Keratinocyte (primary cell): ENCODE data around the gene DPYSL5. TPM values are rescaled to one million over a fixed set of nuclear protein-coding genes. Genes with fewer than 3 reads are reported as not detected.
A peak's percentile ranks its signal among the peaks of the same experiment; 100 is the strongest.

Source experiments
- DNase-seq: peaks from one replicate; pipeline ENCODE4 v3.0.0-alpha.2; 2011; ENCODE audit warnings: low read depth, missing footprints, low spot score
- FAIRE-seq: peaks from 2 replicates; lab custom pipeline; 2011; peaks lifted over from hg19 to GRCh38; lab: Jason Lieb, UNC
- H2AFZ ChIP-seq: 2 replicates; pipeline ENCODE4 v1.6.0; 2012; ENCODE audit warnings: low read length, control low read depth, inconsistent platforms; ENCODE audit not compliant: control insufficient read depth
- H3K27ac ChIP-seq: 2 replicates; pipeline ENCODE4 v1.5.1; 2011; ENCODE audit warnings: low read length; ENCODE audit not compliant: control insufficient read depth, insufficient read depth
- H3K27me3 ChIP-seq: 3 replicates; pipeline ENCODE4 v1.6.0; 2011; ENCODE audit warnings: low read length; ENCODE audit not compliant: control insufficient read depth, insufficient read depth; ENCODE audit errors: extremely low read depth
- H3K36me3 ChIP-seq, 2 experiments: 2 replicates in 1 of 2; 3 replicates in 1 of 2; pipeline ENCODE4 v1.5.1; 2011; ENCODE audit warnings: low read length in 2 of 2, mild to moderate bottlenecking in 1 of 2; ENCODE audit not compliant: control insufficient read depth in 2 of 2, insufficient read depth in 2 of 2; ENCODE audit errors: extremely low read depth in 1 of 2
- H3K4me1 ChIP-seq: 3 replicates; pipeline ENCODE4 v1.5.1; 2011; ENCODE audit warnings: low read length; ENCODE audit not compliant: control insufficient read depth, insufficient read depth; ENCODE audit errors: extremely low read depth
- H3K4me2 ChIP-seq: 3 replicates; pipeline ENCODE4 v1.6.0; 2011; ENCODE audit warnings: low read depth, low read length; ENCODE audit not compliant: control insufficient read depth, insufficient read depth; ENCODE audit errors: extremely low read depth
- H3K4me3 ChIP-seq, 3 experiments: fragments of 200-600 bp in 1 of 3; sonication (generic) in 1 of 3; 2 replicates in 2 of 3; 3 replicates in 1 of 3; pipeline ENCODE4 v1.5.1; 2011 to 2016; ENCODE audit warnings: low read length in 3 of 3, mild to moderate bottlenecking in 3 of 3, control low read depth in 2 of 3, inconsistent platforms in 1 of 3, low read depth in 1 of 3, mixed read lengths in 1 of 3, mixed run types in 1 of 3, moderate library complexity in 1 of 3; ENCODE audit not compliant: control insufficient read depth in 2 of 3, insufficient read depth in 2 of 3; ENCODE audit errors: extremely low read depth in 1 of 3
- H3K79me2 ChIP-seq: 2 replicates; pipeline ENCODE4 v1.6.0; 2012; ENCODE audit warnings: low read length; ENCODE audit not compliant: control insufficient read depth, insufficient read depth
- H3K9ac ChIP-seq: 3 replicates; pipeline ENCODE4 v1.6.0; 2011; ENCODE audit warnings: low read length; ENCODE audit not compliant: control insufficient read depth, insufficient read depth; ENCODE audit errors: extremely low read depth
- H3K9me1 ChIP-seq: 3 replicates; pipeline ENCODE4 v1.6.0; 2011; ENCODE audit warnings: low read length; ENCODE audit not compliant: control insufficient read depth, insufficient read depth; ENCODE audit errors: extremely low read depth
- H3K9me3 ChIP-seq: 2 replicates; pipeline ENCODE4 v1.5.1; 2012; ENCODE audit warnings: low read depth, low read length; ENCODE audit not compliant: control insufficient read depth
- H4K20me1 ChIP-seq: 3 replicates; pipeline ENCODE4 v1.6.0; 2011; ENCODE audit warnings: low read length; ENCODE audit not compliant: control insufficient read depth, insufficient read depth; ENCODE audit errors: extremely low read depth
- EZH2 ChIP-seq: IDR thresholded peaks from one replicate; pipeline ENCODE4 v1.6.1; 2012; ENCODE audit warnings: inconsistent platforms, mild to moderate bottlenecking, low read length, moderate library complexity
- dilution Hi-C: fragments of 300-500 bp; cut with MboI; formaldehyde crosslinking; loops from one replicate; pipeline ENCODE4 v1.7.0; 2020; ENCODE audit warnings: low sequenced_read_pairs; ENCODE audit not compliant: extremely low pct_ligation_motif_present
- polyA plus RNA-seq, 5 experiments: library from polyadenylated mRNA; depleted of rRNA in 3 of 5; stranded (reverse) in 3 of 5; stranded (forward) in 1 of 5; unstranded in 1 of 5; fragments of >200 nt; gene quantifications; 1 replicate in 1 of 5; 2 replicates in 3 of 5; 3 replicates in 1 of 5; pipeline versions ENCODE4 v1.2.1 to v1.2.3, GENCODE V29; 2011 to 2012; ENCODE audit warnings: missing spikeins in 2 of 5, low read depth in 1 of 5, low replicate concordance in 1 of 5
- TF ChIP-seq, protein P1 (sequence below), 3 experiments: IDR thresholded peaks in 1 of 3; conservative IDR thresholded peaks in 1 of 3; optimal IDR thresholded peaks in 1 of 3; 2 replicates in 2 of 3; 3 replicates in 1 of 3; pipeline versions ENCODE3 to v1.5.1; 2011; ENCODE audit warnings: low read length in 3 of 3, mild to moderate bottlenecking in 3 of 3, moderate library complexity in 2 of 3, control low read depth in 1 of 3, inconsistent platforms in 1 of 3; ENCODE audit not compliant: insufficient read depth in 2 of 3; ENCODE audit errors: extremely low read depth in 1 of 3

DPYSL5 gene
- polyA plus RNA-seq, 1 donor (not counting 4 experiments of a cell fraction or from before 2014, with no cell fraction given), result not detected

DNA sequence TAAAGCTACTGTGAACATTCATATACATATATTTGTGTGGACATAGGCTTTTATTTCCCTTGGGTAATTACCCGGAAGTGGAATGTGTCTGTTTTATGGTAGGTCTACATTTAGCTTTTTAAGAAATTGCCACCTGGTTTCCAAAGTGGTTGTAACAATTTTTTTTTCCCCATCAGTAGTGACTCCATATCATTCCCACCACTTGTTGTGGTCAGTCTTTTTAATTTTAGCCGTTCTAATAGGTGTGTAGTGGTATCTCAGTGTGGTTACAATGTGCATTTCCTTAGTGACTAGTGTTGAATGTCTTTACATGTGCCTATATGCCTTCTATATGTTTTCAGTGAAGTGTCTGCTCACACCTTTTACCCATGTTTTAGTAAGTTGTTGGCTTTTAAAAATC lies 62.2 kb downstream of the DPYSL5 start:
- Histone ChIP-seq H4K20me1 (no peaks in the 10 kb centered on the region), H3K27ac (no peak overlapping the region), H2AFZ (no peak overlapping the region), H3K27me3 (peaks cover 53% of the 10 kb centered on the region), H3K4me1 (no peaks in the 10 kb centered on the region), H3K36me3 (no peaks in the 10 kb centered on the region), H3K4me3 (no peak overlapping the region), H3K4me2 (no peak overlapping the region), H3K9me1 (no peaks in the 10 kb centered on the region), H3K79me2 (no peaks in the 10 kb centered on the region), H3K9ac (no peak overlapping the region), H3K9me3 (no peaks in the 10 kb centered on the region)
- DNase-seq, result no peak
- FAIRE-seq, result no peak
- TF ChIP-seq, protein P1, sequence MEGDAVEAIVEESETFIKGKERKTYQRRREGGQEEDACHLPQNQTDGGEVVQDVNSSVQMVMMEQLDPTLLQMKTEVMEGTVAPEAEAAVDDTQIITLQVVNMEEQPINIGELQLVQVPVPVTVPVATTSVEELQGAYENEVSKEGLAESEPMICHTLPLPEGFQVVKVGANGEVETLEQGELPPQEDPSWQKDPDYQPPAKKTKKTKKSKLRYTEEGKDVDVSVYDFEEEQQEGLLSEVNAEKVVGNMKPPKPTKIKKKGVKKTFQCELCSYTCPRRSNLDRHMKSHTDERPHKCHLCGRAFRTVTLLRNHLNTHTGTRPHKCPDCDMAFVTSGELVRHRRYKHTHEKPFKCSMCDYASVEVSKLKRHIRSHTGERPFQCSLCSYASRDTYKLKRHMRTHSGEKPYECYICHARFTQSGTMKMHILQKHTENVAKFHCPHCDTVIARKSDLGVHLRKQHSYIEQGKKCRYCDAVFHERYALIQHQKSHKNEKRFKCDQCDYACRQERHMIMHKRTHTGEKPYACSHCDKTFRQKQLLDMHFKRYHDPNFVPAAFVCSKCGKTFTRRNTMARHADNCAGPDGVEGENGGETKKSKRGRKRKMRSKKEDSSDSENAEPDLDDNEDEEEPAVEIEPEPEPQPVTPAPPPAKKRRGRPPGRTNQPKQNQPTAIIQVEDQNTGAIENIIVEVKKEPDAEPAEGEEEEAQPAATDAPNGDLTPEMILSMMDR (optimal IDR thresholded peaks at IDR 0.05 in 1 of 3, IDR thresholded peaks at IDR 0.05 in 1 of 3, conservative IDR thresholded peaks at IDR 0.05 in 1 of 3; ENCODE audit: extremely low read depth in 1 of 3, insufficient read depth in 2 of 3, low read length in 3 of 3), result no peak
- TF ChIP-seq EZH2, result no peak
- dilution Hi-C loops, result no loop called here

DNA sequence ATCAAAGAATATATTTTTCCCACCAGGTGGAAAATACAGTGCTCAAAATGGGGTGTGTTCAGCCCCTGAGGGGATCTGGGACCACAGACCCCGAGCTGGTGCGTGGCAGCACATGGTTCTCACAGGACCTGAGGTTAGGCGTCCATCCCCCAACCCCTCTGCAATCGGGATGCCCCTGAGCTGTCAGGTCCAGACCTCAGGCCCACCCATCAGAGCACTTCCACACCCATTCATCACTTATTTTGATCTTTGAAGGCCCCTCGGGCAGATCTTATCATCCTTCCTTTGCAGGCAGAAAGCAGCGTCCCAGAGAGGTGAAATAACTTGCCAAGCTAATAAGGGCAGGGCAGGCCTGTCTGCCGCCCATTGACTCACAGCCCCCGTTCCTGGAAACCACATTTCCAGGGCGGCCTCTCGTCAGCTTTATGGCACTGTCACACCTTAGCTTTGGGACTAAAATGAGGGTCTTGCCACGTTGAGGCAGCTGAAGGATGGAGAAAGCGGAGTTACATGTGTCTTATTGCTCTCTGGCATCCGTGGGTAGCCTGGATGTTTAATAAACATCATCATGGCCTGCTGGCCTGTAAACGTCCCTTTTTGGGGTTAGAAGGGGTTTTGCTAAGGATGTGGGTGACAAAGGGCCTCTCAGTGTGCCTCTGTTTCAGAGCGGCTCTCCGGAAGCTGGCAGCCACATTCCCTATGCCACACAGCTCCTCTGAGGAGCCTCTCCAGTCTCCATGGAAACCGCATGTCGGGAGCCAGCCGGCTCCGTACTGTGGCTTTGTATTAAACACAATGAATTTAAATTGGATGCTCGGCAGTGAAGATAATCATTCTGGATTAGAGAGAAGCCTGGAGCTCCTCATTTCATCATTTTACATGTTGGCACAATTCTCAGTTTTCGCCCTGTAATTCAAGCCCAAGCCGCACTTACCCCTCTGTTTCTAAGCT lies 64.3 kb downstream of the DPYSL5 start:
- Histone ChIP-seq H4K20me1 (no peaks in the 10 kb centered on the region), H3K27me3 (peaks cover 51% of the 10 kb centered on the region), H3K4me1 (no peaks in the 10 kb centered on the region), H3K4me3 (no peak overlapping the region), H3K9ac (no peak overlapping the region), H3K27ac (no peak overlapping the region), H3K9me1 (no peaks in the 10 kb centered on the region), H3K36me3 (no peaks in the 10 kb centered on the region), H3K9me3 (no peaks in the 10 kb centered on the region), H3K79me2 (no peaks in the 10 kb centered on the region), H2AFZ (no peak overlapping the region), H3K4me2 (no peak overlapping the region)
- peak; percentile 85 for TF ChIP-seq EZH2
- TF ChIP-seq, protein P1 (optimal IDR thresholded peaks at IDR 0.05 in 1 of 3, IDR thresholded peaks at IDR 0.05 in 1 of 3, conservative IDR thresholded peaks at IDR 0.05 in 1 of 3; ENCODE audit: extremely low read depth in 1 of 3, insufficient read depth in 2 of 3, low read length in 3 of 3), result no peak
- FAIRE-seq (no peak), DNase-seq (no peak)
- dilution Hi-C loops, result no loop called here
